Endometrial microvascular endothelial cells (primary cell): ENCODE results near the gene CSNK1G1. TPM values are rescaled to one million over a fixed set of nuclear protein-coding genes. Genes with fewer than 3 reads are reported as not detected.
"Not testable (repeated sequence)": the region's sequence is repeated elsewhere in the genome, so short reads cannot be mapped to it uniquely, and the experiment has no call there.

ENCODE experiments used
- in situ Hi-C: cut with HindIII; loops from 2 replicates; pipeline ENCODE4 v1.10.0; 2017; ENCODE audit warnings: low sequenced_read_pairs, low pct_unique_long_range_greater_than_20kb; ENCODE audit errors: inconsistent ontology term
- total RNA-seq: library from RNA; depleted of rRNA; stranded (reverse); fragments of >200 nt; gene quantifications from one replicate; pipeline ENCODE4 v1.2.3, GENCODE V29; 2015; ENCODE audit errors: inconsistent ontology term

CSNK1G1 gene
- total RNA-seq, 1 donor from 2014 or later: 31.8 TPM

- in situ Hi-C loops: not testable (repeated sequence)
These were observed 138.6 kb downstream of the CSNK1G1 start for GRCh38 chr15:64217429-64217750.

DNA sequence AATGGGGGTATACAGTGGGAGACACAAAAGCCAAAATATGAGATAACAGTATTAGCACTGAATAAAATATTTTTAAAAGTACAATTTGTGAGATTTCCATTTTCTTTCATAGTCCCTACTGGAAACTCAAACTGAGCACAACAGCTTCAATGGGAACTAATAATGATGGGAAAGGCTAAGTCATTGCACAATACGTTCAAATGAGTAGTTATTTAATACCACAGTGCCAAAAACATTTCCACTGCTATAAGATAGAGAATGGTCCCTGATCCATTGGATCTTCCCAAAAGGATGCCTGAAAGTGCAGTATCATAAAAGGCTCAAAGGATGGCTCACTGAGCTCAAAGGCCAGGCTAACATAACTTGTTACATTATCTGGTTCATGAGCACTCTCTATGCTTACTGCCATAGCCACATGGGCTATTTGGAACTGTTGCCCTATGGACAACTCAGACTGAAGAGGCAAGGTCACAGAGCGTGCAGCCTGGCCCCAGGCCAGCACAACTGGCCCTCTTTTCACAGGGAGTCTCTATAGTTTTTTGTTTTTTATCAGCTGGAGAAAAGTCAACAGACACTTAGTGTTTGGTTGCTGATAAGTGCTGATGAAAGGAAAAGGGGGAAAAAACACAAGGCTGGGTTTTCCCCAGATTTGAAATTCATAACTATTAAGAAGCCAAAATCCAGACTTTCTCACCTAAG lies 139.1 kb downstream of the CSNK1G1 start:
- in situ Hi-C loops: no loop called here

DNA sequence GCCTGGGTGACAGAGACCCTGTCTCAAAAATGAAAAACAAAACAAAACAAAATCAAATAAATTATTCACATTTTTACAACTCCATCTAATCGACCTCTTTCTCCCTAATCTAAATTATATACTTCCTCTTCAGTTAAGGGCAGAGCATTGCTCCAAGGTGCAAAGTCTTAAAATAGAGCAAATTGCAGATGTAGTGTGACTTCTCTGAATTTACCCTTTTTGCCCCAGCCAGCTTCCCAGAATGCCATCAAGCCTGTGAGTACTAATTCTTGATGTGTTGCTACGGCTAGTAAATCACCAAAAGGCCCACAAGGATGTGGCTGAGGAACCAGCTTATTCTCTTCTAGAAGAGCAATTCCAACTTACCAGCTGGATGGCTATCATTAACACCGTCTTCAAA lies 139.8 kb downstream of the CSNK1G1 start:
- in situ Hi-C loops: no loop called here

GRCh38 chr15:64213646-64214045 lies 142.3 kb downstream of the CSNK1G1 start:
- in situ Hi-C loops: no loop called here

GRCh38 chr15:64211696-64212095 lies 144.3 kb downstream of the CSNK1G1 start:
- in situ Hi-C loops: no loop called here

- in situ Hi-C loops: no loop called here
These were observed 145.6 kb downstream of the CSNK1G1 start for GRCh38 chr15:64210371-64210770.

- in situ Hi-C loops: no loop called here
These were observed 146.2 kb downstream of the CSNK1G1 start for GRCh38 chr15:64209680-64210334.

DNA sequence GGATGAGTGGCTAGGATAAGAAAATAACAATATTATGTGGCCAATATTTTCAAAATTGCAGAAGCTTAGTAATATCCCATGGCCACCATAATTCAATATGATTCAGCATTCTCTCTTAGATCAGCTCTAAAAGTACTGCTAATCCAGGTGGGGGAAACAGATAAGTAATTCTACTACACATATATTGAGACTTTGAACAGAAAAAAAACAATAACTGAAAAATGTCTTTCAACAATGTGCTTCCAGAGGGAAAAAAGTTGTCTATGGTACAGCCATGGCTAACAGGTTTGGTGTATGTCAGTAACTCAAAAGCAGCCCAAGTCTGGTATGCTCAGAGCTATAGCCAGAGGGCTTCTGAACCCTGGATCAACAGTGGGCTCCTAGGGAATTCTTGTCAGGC lies 150.8 kb downstream of the CSNK1G1 start:
- in situ Hi-C loops: no loop called here

DNA sequence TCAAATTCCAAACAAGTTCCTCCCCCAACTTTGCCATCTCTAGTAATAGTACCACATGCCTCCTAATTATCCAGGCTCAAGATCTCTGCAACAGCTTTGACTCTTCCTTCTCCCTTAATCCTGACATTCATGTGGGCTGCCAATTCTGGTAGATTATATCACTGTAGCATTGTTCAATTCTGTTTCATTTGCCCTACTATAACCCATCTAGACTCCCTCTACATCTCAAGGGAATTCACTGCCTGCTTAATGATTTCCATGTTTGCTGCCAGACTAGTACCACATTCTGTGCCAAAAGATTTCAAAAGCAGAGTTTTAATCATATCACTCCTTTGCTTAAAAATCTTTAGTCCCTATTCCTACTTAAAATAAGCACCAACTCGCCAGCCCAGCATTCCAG lies 158.5 kb downstream of the CSNK1G1 start:
- in situ Hi-C loops: no loop called here

GRCh38 chr15:64193971-64194370 lies 162.0 kb downstream of the CSNK1G1 start:
- in situ Hi-C loops: no loop called here

- in situ Hi-C loops: no loop called here
These were observed 163.8 kb downstream of the CSNK1G1 start for GRCh38 chr15:64191971-64192830.

DNA sequence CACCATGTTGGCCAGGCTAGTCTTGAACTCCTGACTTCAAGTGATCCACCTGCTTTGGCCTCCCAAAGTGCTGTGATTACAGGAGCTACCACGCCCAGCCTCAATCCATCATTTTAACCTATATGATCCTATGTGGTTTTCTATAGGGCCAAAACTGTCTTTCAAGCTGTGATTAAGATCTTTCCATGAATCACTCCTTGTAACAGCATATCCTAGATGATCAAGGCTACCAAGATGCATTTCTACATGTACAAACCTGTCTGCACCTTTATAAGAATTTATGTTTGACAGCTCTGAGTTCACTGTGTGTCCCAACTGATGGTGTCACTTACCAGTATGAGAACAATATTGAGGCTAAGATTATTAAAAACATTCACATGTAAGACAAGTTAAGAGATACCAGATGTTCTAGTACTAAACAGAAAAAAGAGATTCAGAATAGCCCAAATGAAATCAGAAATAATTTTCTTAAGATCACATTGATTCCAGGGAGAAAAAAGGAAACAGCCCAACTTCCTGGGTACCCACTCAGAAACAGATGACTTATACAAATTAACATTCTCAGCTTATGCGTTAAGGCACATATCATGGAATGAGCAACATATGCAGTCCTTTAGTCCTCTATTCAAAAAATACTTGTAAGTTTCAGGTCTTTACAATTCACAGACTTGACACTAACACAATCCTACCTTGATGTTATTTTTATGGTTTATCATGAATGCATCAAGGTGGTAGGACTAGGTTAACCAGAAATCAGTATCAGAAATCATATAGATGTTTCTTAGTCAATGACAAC lies 168.4 kb downstream of the CSNK1G1 start:
- in situ Hi-C loops: no loop called here

DNA sequence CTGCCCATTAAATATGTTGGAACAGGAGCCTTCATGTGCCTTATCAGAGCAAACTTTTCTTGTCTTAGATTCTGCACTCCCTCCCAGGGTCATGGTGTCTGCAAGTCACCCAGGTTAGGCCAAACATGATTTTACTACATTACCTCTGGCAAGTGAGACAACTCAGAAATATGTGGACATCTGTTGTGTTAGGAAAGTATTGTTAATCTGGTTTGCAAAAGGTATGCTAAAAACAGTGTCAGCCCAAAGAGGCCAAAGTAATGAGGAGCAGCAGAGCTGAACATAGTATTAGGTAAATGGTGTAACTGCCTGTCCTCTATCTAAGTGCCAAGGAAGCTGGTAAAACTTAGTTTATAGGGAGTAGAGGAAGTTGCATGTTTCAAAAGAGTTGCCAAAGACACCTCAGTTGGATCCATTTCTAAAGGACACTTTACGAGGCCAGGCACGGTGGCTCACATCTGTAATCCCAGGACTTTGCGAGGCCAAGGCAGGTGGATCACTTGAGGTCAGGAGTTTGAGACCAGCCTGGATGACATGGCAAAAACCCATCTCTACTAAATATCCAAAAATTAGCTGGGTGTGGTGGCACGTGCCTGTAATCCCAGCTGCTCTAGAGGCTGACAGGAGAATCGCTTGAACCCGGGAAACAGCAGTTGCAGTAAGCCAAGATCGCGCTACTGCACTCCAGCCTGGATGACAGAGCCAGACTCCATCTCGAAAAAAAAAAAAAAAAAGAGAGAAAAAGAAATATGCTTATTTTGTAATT lies 170.6 kb downstream of the CSNK1G1 start:
- in situ Hi-C loops: no loop called here

DNA sequence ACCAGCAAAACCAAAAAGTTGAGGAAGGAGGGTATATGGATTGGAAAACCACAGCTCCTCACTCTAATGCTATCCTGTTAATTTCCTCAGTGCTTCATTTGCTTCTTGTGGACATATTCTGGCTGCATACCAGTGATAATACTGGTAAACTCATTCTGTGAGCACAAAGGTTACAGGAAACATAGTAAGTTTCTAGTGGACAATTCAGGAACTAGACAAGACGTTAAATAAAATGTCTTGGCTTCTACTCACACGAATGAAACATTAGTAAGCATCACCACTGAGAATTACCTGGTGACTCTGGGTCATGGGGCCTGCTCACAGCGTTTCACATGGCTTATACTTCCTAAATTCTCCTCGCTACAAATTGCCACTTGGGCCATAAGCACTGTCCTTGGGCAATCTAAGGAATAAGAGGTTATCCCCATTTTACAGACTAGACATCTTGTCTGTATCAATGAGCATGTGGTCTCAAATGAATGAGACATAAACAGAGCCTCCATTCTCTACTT lies 173.1 kb downstream of the CSNK1G1 start:
- in situ Hi-C loops: no loop called here

DNA sequence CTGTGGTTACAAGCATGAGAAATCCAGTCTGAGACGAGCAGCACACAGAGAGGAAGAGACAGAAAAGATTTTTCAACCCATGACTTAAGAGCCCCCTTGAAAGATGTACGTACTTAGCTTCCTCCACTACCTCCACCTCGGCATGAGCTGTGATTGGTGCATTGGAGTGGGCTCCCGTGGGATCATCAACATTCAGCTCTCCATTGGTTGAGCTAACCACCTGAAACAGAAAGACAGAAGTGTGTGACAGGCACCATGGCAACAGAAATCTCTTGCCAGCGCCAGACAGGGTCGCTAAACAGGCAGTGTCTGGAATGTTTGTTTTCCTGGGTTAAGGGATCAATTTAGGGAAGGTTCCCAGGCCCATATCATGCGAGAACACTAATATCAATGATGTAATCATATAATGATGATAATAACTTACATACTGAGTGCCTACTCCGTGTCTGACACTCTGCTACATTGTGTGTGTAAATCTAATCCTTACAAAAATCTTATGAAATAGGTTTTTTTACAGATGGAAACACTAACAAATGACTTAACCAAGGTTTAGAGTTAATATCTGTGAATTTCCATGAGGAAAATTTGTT lies 175.6 kb downstream of the CSNK1G1 start:
- in situ Hi-C loops: no loop called here

GRCh38 chr15:64166102-64166890 lies 189.7 kb downstream of the CSNK1G1 start:
- in situ Hi-C loops: no loop called here

GRCh38 chr15:64164436-64164835 lies 191.5 kb downstream of the CSNK1G1 start:
- in situ Hi-C loops: no loop called here
